Suprapubic skin (tissue), 4 donors: ENCODE results near the gene CD37. TPM values are rescaled to one million over a fixed set of nuclear protein-coding genes. Genes with fewer than 3 reads are reported as not detected.
A peak's percentile ranks its signal among the peaks of the same experiment; 100 is the strongest.
"Not testable (repeated sequence)": the region's sequence is repeated elsewhere in the genome, so short reads cannot be mapped to it uniquely, and the experiment has no call there.

ENCODE experiments used
- DNase-seq, 2 donors: peaks; one replicate each; pipeline ENCODE4 v3.0.0-alpha.2; 2019; ENCODE audit warnings: low spot score in 2 of 2
- H3K27ac ChIP-seq: fragments of 200-600 bp; sonication (generic); one replicate; pipeline ENCODE4 v1.5.1; 2019
- H3K27me3 ChIP-seq: fragments of 200-600 bp; sonication (generic); one replicate; pipeline ENCODE4 v1.5.1; 2019
- H3K36me3 ChIP-seq: fragments of 200-600 bp; sonication (generic); one replicate; pipeline ENCODE4 v1.5.1; 2019
- H3K4me1 ChIP-seq: fragments of 200-600 bp; sonication (generic); one replicate; pipeline ENCODE4 v1.5.1; 2019
- H3K4me3 ChIP-seq: fragments of 200-600 bp; sonication (generic); one replicate; pipeline ENCODE4 v1.5.1; 2019; ENCODE audit warnings: mild to moderate bottlenecking
- H3K9me3 ChIP-seq: fragments of 200-600 bp; sonication (generic); one replicate; pipeline ENCODE4 v1.5.1; 2019
- EP300 ChIP-seq: sonication (generic); formaldehyde crosslinking; IDR thresholded peaks from one replicate; pipeline ENCODE4 v1.6.1; 2017; ENCODE audit warnings: antibody characterized with exemption
- POLR2A ChIP-seq, 2 donors: fragments of 450-650 bp; IDR thresholded peaks; one replicate each; pipeline ENCODE4 v1.6.1; 2017; ENCODE audit warnings: antibody characterized with exemption in 2 of 2, mild to moderate bottlenecking in 2 of 2, moderate library complexity in 2 of 2
- POLR2AphosphoS5 ChIP-seq, 3 donors: sonication (generic); formaldehyde crosslinking; IDR thresholded peaks; one replicate each; pipeline ENCODE4 v1.6.1; 2017; ENCODE audit warnings: antibody characterized with exemption in 3 of 3
- WGBS: methylation state at CpG from one replicate; pipeline ENCODE4 v1.1.5; 2018; 5-methylcytosine and 5-hydroxymethylcytosine counted together
- total RNA-seq, 4 donors: library from RNA; depleted of rRNA; stranded (reverse); fragments of >200 nt; gene quantifications; one replicate each; pipeline ENCODE4 v1.1.0, GENCODE V29; 2016
- TF ChIP-seq, protein P1 (sequence below), 2 donors: fragments of 200-600 bp in 1 of 2; fragments of 450-650 bp in 1 of 2; sonication (generic) in 1 of 2; IDR thresholded peaks; one replicate each; pipeline ENCODE4 v1.5.1; 2016 to 2019; ENCODE audit warnings: antibody characterized with exemption in 2 of 2, mild to moderate bottlenecking in 1 of 2, moderate library complexity in 1 of 2

CD37 gene, protein sequence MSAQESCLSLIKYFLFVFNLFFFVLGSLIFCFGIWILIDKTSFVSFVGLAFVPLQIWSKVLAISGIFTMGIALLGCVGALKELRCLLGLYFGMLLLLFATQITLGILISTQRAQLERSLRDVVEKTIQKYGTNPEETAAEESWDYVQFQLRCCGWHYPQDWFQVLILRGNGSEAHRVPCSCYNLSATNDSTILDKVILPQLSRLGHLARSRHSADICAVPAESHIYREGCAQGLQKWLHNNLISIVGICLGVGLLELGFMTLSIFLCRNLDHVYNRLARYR
- 10 to 100 TPM in 1 of 4 donors, 1 to 10 TPM in 3; 2.9 to 25.7 (median 5.0) TPM for total RNA-seq

- 68% methylated on average over 13 of the region's 13 CpGs for WGBS
- Histone ChIP-seq H3K4me1 (peaks cover 23% of the 10 kb centered on the region), H3K36me3 (no peaks in the 10 kb centered on the region), H3K4me3 (peak within 1 kb of the TSS; percentile 37), H3K27me3 (no peaks in the 10 kb centered on the region), H3K27ac (peak within 1 kb of the TSS; percentile 23), H3K9me3 (no peaks in the 10 kb centered on the region)
- DNase-seq = peak in 1 of 2 donors; percentile 74
- TF ChIP-seq POLR2A (IDR thresholded peaks at IDR 0.05) = no peak
- no peak for TF ChIP-seq POLR2AphosphoS5 (IDR thresholded peaks at IDR 0.05)
- TF ChIP-seq, protein P1, sequence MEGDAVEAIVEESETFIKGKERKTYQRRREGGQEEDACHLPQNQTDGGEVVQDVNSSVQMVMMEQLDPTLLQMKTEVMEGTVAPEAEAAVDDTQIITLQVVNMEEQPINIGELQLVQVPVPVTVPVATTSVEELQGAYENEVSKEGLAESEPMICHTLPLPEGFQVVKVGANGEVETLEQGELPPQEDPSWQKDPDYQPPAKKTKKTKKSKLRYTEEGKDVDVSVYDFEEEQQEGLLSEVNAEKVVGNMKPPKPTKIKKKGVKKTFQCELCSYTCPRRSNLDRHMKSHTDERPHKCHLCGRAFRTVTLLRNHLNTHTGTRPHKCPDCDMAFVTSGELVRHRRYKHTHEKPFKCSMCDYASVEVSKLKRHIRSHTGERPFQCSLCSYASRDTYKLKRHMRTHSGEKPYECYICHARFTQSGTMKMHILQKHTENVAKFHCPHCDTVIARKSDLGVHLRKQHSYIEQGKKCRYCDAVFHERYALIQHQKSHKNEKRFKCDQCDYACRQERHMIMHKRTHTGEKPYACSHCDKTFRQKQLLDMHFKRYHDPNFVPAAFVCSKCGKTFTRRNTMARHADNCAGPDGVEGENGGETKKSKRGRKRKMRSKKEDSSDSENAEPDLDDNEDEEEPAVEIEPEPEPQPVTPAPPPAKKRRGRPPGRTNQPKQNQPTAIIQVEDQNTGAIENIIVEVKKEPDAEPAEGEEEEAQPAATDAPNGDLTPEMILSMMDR (IDR thresholded peaks at IDR 0.05) = no peak
- no peak for TF ChIP-seq EP300
Observed at GRCh38 chr19:49335071-49335783, at the start of gene CD37. Gene CD37 (plus strand): TSS chr19:49335406. CDS start chr19:49335541, 135 bp downstream.

DNA sequence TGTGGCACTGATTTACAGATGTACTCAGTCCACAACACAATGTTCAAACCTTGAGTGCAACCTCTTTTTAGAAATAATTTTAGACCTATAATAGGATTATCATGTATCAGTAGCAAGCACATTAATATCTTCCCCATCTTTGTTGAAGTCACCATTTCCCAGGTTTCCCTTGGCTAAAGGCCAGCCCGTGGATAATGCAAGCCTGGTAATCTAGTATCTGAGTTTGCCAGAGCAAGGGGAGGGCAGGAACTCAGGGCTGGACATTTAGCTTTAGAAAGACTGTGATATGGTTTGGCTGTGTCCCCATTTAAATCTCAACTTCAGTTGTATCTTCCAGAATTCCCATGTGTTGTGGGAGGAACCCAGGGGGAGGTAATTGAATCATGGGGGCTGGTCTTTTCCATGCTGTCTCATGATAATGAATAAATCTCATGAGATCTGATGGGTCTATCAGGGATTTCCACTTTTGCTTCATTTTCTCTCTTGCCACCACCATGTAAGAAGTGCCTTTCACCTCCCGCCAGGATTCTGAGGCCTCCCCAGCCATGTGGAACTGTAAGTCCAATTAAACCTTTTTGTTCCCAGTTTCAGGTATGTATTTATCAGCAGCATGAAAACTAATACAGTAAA, 48.0 kb upstream of the CD37 start:
- no peaks in the 10 kb centered on the region for H3K36me3 ChIP-seq
- DNase-seq = no peak
- 39% methylated on average over 2 of the region's 2 CpGs for WGBS

GRCh38 chr19:49288205-49288604, 47.0 kb upstream of the CD37 start:
- H3K27ac ChIP-seq, H3K4me3 ChIP-seq, H3K27me3 ChIP-seq, H3K9me3 ChIP-seq, H3K36me3 ChIP-seq, H3K4me1 ChIP-seq, DNase-seq: not testable (repeated sequence)
- 85% methylated on average over 4 of the region's 4 CpGs for WGBS

More for the DNA sequence above, 48.0 kb upstream of the CD37 start:
- Histone ChIP-seq H3K9me3 (no peaks in the 10 kb centered on the region), H3K27me3 (no peaks in the 10 kb centered on the region), H3K27ac (no peak overlapping the region), H3K4me1 (no peaks in the 10 kb centered on the region), H3K4me3 (no peak overlapping the region)
- TF ChIP-seq, protein P1 (IDR thresholded peaks at IDR 0.05) = no peak
- TF ChIP-seq EP300 (no peak), POLR2AphosphoS5 (IDR thresholded peaks at IDR 0.05) (no peak), POLR2A (IDR thresholded peaks at IDR 0.05) (no peak)

GRCh38 chr19:49289286-49289685, 45.9 kb upstream of the CD37 start:
- DNase-seq, H3K27me3 ChIP-seq, H3K36me3 ChIP-seq, H3K4me3 ChIP-seq, H3K9me3 ChIP-seq, H3K27ac ChIP-seq, H3K4me1 ChIP-seq: not testable (repeated sequence)
- 68% methylated on average over 2 of the region's 2 CpGs for WGBS

GRCh38 chr19:49290517-49290916, 44.7 kb upstream of the CD37 start:
- TF ChIP-seq EP300 (no peak), POLR2A (IDR thresholded peaks at IDR 0.05) (no peak), POLR2AphosphoS5 (IDR thresholded peaks at IDR 0.05) (no peak)
- TF ChIP-seq, protein P1 (IDR thresholded peaks at IDR 0.05) = no peak
- H3K9me3 ChIP-seq = no peaks in the 10 kb centered on the region
- no peak overlapping the region for H3K27ac ChIP-seq
- H3K27me3 ChIP-seq = no peaks in the 10 kb centered on the region
- WGBS = 79% methylated on average over 3 of the region's 3 CpGs
- no peak for DNase-seq
- no peaks in the 10 kb centered on the region for H3K36me3 ChIP-seq
- no peak overlapping the region for H3K4me3 ChIP-seq
- H3K4me1 ChIP-seq = no peaks in the 10 kb centered on the region

DNA sequence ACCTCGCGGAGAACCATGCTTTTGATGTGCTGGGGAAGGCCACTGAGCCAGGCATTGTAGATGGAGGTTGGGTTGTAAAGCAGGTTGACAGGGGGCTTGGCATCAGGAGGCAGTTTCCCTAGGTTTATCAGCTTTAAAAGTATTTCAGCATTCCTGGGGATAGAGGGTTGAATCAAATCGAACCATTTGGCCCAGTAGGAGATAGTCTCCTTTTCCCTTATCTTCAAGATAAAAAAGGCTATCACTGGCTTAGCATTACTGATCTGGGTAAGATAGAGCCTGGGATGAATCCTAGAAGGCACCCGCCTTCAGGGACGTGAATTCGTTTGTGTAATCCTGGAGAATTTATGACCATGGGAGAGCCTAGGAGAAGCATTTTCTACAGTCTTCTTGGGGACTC, 40.8 kb upstream of the CD37 start:
- H3K27me3 ChIP-seq = no peaks in the 10 kb centered on the region
- no peak for DNase-seq
- 88% methylated on average over 6 of the region's 6 CpGs for WGBS
- H3K9me3 ChIP-seq = no peaks in the 10 kb centered on the region
- H3K4me3 ChIP-seq = no peak overlapping the region
- no peaks in the 10 kb centered on the region for H3K36me3 ChIP-seq
- no peak for TF ChIP-seq EP300
- TF ChIP-seq, protein P1 (IDR thresholded peaks at IDR 0.05) = no peak
- no peak for TF ChIP-seq POLR2A (IDR thresholded peaks at IDR 0.05)
- no peak for TF ChIP-seq POLR2AphosphoS5 (IDR thresholded peaks at IDR 0.05)
- H3K4me1 ChIP-seq = no peaks in the 10 kb centered on the region
- H3K27ac ChIP-seq = no peak overlapping the region
